ENCODE measurements around the gene YTHDF1.

Gene YTHDF1

DNA sequence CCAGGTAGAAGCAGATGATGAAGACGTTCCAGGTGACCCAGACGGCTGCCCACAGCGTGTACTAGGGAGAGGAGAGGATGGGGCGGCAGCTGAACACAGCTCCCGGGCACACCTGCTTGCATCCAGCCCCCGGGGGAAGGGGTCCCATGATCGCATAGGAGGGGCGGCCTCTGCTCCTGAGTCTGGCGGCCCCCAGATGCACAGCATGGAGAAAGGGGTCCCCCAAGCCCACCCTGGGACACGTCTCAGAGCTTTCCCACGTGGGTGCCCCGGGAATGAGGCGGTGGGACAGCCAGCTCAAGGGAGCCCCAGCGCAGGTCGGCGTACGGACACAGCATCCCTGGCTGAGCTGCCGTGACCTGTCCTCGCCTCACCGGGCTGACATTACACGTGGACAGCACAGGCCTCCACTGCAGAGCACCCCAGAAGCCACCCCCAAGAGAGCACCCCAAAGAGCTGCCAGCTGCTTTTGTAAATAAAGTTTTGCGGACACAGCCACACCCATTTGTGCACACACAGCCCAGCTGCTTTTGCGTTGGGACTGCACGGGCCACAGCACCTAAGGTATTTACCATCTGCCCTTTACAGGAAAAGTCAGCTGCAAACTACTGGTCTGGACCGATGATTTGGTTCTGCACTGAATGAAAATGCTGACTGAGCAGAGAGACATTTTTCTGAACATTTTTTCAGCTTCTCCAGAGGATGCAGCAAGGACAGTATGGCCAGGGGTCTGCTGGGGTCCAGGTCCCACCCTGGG lies 33.1 kb upstream of the YTHDF1 start:
- in situ Hi-C loops (cut with MboI; ENCODE audit: low sequenced_read_pairs) = no loop called here

DNA sequence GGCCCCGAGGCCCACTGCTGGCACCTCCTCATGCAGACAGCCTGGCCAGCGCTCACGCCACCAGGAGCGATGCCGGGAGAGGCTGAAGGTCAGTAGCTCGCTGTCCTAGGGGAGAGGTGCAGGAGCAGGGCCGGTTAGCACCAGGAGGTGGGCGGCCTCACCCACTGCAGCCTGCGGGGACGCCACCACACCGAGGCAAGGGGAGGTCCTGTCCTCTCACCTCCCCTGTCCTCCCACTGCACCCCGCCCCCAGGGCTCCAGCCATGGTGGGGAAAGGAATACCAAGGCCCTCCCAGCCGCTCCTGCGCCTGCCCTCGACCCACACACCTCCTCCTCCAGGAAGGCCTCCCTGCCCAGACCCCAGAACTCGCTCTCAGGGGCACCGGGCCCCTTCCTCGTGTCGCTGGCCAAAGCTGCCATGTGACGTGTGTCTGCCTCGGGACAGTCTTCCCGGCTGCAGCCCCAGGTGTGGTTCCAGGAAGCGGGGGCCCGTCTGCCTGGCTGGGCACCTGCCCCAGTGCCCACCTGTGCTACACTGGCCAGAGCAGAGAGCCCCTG lies 31.8 kb upstream of the YTHDF1 start:
- in situ Hi-C loops (cut with MboI; ENCODE audit: low sequenced_read_pairs) = no loop called here

DNA sequence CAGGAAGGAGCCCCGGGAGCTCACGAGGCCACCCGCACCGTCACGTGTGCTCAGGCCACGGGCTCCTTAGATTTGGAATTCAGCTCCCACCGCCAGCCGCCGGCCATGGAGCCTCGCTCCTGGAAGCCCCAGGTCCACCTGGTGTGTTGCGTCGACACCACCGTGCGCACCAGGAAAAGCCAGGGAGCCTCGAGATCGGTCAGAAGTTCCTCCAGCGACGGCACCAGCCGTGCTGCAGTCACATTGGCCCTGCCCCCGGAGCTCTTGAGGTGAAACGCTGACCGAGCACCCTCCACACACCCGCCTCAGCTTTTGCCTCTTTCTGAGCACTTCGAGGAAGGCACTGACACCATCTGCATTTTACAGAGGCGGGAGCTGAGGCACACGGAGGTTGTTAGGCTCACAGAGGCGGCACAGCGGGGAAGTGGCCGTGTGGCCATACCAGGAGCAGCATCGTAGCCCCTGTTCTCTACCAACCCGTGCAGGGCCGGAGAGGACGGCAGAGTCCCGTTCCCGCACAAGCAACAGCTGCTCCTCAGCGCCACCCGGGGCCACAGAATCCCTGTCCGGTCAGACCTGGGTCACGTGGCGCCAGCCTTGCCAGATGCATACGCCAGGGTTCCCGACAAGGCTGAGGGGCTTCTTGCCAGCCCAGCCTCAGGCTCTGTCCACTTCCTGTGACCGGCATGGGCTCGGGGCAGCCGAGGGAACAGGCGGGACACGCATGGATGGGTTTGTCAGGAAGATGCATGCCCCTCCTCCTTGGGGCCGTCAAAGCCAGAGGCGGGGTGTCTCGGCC lies 30.8 kb upstream of the YTHDF1 start:
- in situ Hi-C loops (cut with MboI; ENCODE audit: low sequenced_read_pairs) = no loop called here

DNA sequence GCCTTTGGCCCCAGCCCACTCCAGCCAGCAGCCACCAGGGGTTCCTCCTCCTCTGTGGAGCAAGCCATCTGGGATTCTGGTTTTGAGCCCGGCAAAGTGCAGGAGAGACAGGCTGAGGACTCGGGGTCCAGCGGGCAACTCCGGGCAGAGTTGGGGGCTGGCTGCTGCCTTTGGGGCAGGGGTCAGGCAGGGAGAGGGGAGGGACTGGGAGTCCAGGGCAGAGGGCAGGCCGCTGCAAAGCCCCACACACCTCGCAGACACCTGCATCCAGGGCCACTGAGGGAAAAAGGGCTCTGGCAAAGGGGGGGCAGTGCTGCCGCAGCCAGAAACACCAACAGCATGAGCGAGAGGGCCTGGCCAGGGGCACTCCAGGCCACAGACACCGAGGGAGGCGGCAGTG lies 28.5 kb upstream of the YTHDF1 start:
- in situ Hi-C loops (cut with MboI; ENCODE audit: low sequenced_read_pairs) = no loop called here

DNA sequence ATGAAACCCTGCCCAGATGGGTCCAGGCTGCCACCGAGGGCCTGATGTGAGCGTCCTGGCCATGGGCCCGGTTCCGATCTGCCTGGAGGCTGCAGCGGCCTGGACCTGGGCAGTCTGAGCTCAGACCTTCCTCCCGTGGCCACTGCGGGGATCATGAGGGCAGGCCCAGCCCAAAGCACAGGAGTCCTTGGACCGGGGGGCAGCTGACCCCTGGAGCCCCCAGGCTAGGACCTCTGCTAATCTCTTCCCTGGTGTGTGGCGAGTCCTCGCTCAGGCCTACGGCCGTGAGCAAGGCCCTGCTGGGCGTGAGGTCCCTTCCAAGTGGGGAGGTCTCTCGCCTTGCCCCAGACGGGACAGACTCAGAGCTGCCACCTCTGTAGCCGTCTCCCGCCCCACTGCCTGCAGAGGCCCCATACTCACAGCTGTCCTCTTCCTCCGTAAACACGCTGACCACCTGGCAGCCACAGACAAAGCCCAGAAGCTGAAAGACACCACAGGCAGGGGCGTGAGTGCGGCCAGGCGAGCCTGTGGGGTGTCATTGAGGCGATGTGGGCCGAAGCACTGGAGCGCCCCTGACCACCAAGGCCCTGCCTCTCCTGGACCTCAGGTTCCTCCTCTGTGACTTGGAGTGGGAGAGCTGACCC lies 27.8 kb upstream of the YTHDF1 start:
- in situ Hi-C loops (cut with MboI; ENCODE audit: low sequenced_read_pairs) = no loop called here

DNA sequence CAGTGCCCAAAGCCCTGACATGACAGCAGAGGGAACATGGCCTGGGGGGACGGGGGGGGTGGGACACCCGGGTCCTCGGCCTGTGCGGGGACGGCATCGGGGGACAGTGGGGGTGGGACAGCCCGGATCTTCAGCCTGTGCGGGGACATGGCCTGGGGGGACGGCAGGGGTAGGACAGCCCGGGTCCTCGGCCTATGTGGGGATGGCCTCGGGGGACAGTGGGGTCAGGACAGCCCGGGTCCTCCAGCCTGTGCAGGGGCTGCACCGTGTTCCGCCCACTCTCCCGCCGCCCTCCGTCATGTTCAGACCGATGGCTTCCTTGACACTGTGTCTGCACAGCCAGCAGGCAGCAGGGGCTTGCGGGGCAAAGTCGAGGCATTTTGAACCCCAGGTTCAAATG lies 26.8 kb upstream of the YTHDF1 start:
- in situ Hi-C loops (cut with MboI; ENCODE audit: low sequenced_read_pairs) = no loop called here

DNA sequence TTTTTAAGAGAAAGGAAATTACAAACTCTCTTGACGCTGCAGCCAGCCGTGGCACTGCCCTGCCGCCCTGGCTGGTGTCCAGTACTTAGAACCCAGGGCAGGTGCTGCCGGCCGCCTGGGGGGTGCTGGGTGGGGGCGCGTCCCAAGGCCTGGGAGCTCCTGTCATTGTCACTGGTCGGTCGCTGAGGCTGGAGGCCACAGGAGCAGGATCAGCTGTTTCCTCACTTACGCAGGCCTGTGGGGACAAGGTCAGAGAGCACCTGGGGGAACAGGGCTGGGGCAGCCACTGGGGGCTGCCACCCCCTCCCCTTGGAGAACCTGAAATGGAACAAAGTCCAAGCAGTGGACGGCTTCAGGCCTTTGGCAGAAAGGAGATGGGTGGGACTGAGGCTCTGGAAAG lies 25.3 kb upstream of the YTHDF1 start:
- in situ Hi-C loops (cut with MboI; ENCODE audit: low sequenced_read_pairs) = no loop called here

DNA sequence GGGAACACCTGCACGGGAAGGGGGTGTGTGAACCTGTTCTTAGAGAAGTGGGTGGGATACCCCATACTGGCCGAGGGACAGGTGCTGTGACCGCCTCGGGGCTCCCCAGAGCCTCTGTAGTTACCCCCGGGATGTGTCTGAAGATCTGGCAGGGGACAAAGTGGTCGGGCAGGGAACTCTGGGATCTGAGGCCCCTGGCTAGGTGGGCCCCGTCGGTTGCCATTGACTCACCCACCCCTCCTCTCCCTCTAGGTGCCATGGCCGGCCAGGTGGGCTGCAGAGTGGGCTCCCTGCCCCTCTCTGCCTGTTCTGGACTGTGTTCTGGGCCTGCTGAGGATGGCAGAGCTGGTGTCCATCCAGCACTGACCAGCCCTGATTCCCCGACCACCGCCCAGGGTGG lies 24.1 kb upstream of the YTHDF1 start:
- in situ Hi-C loops (cut with MboI; ENCODE audit: low sequenced_read_pairs) = no loop called here

DNA sequence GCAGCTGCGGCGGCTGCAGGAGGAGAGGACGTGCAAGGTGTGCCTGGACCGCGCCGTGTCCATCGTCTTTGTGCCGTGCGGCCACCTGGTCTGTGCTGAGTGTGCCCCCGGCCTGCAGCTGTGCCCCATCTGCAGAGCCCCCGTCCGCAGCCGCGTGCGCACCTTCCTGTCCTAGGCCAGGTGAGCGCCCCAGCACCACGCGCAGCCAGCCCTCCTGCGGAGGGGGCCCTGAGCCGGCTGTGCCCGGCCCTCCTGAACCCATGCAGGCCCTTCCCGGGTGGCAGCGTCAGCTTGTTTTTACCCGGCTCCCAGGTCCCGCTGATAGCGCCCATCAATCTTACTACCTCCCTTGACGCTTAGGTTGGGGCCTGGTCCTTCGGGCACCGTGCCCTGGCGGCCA lies 23.5 kb upstream of the YTHDF1 start:
- in situ Hi-C loops (cut with MboI; ENCODE audit: low sequenced_read_pairs) = no loop called here

DNA sequence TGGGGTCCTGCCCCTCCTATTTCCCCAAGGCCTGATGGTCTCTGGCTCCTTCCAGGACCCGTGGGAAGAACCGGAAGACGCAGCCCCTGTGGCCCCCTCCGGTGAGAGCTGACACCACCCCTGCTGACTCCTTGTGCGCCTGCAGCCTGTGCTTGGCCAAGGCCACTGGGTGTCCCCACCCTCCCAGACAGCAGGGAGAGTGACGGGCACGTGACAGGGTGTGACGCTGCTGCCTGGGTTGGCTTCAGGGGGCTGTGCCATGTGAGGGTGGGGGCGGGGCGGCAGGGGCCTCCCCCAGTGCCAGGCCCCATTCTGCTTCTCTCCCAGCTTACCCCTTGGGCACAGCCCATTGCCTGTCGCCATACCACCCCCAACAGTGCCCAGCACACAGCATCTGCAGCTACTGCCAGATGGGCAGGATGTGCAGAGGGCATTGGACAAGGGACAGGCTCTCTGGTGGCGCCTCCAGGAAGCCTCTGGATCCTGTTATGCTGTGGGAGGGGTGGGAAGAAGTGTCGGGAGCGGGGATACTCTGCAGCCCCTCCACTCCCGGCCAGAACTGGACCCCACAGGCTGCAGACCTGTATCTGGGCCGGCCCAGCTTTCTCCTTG lies 22.7 kb upstream of the YTHDF1 start:
- in situ Hi-C loops (cut with MboI; ENCODE audit: low sequenced_read_pairs) = no loop called here

DNA sequence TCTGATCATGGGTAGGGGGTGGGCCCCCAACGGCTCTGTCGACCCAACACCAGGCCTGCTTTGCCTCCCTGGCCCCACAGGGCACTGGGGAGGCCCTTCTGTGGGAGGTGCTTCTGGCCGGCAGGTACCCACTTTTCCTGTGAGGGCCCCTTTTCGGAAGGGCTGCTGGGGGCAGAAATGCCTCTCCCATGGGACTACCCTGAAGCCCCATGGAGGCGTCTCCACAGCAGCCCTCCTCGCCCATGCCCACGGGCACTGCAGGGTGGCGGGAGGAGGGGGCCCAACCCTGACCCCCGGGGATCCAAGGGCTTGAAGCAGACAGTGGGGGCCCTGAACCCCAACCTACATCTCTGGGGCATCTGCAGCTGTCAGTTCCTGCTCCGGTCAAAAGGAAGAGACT lies 22.1 kb upstream of the YTHDF1 start:
- in situ Hi-C loops (cut with MboI; ENCODE audit: low sequenced_read_pairs) = no loop called here

DNA sequence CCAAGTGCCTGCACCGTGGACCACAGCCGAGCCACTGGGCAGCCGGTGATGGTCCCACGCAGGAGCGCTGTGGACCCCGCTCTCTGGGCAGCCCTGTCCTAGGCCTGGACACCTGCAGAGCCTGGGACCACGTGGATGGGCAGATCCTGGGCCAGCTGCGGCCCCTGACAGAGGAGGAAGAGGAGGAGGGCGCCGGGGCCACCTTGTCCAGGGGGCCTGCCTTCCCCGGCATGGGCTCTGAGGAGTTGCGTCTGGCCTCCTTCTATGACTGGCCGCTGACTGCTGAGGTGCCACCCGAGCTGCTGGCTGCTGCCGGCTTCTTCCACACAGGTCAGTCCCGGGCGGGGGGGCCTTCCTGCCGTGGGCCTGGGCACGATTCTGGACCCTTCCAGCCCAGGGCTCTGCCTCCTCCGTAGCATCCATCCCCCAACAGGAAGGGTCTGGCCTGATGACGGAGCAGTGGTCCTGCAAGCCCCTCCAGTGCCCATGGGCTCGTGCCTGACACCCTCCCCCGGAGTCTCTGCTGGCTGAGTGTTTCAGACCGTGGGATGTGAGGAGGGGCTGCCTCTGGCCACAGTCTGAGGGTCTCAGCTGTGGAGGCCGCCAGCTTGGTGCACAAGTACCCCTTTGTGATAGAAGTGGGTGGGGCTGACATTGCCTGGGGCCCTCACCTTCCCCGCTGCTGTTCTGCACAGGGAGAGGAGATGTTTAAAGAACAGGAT lies 20.3 kb upstream of the YTHDF1 start:
- in situ Hi-C loops (cut with MboI; ENCODE audit: low sequenced_read_pairs) = no loop called here

DNA sequence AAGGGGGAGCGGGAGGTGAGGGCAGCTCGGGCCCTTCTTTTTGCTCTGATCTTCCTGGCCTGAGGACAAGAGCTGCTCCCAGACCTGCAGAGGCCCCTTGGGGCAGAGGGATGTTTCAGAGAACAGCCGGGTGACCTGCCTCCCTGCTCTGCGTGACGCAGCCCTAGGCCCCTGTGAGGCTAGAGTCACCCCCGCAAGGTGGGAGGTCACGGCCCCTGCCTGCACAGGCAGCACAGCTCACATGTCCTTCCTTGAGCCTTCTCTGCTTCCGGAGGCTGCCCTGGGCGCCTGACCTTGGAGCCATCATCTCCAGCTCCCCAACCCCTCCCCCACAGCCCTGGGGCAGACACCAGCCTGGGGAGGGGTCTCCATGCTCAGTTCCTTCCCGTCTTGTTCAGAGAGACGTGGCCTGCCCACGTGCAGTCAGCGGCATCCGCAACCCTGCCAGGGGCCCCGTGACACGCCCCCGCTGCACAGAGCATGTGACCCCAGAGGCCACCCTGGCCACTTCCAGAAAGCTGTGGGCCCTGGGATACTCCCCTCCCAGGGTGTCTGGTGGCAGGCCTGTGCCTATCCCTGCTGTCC lies 19.6 kb upstream of the YTHDF1 start, which contains the start of gene BIRC7:
Gene BIRC7 (plus strand): TSS at position 507 of the 585 bp plus-strand sequence. CDS start 192 bp downstream, outside the sequence.
- in situ Hi-C loops (cut with MboI; ENCODE audit: low sequenced_read_pairs) = no loop called here

DNA sequence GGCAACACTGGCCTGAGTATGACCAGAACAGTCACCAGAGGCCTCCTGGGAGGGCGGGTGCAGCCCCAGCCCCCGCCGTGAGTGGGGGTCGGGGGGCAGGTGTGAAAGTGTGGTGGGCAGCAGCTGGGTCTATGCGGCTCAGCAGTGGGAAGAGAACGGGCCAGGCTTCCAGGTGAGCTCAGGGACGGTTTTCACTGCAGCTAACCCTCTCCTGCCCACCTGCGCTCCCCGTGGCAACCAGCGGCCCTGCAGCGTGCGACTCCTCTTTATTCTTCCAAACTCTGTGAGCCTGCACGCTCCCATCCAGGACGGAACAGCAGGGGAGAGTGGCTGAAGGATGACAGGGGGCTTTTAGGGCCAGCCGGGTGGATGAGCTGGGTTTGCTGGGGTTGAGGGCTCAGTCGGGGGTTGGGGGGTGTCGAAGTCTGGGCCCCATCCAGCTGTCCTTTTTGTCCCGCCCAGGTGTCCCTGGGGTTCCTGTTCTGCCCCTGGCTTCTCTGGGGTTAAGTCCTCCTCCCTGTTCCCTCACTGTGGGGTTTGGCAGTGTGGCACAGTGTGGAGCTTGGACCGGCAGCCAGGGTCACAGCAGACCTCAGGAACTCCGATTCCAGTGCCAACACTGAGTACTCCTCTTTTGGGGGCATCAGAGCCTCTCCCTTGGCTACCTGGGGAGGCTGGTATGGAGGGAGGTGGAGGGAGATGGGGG lies 18.9 kb upstream of the YTHDF1 start:
- in situ Hi-C loops (cut with MboI; ENCODE audit: low sequenced_read_pairs) = no loop called here

DNA sequence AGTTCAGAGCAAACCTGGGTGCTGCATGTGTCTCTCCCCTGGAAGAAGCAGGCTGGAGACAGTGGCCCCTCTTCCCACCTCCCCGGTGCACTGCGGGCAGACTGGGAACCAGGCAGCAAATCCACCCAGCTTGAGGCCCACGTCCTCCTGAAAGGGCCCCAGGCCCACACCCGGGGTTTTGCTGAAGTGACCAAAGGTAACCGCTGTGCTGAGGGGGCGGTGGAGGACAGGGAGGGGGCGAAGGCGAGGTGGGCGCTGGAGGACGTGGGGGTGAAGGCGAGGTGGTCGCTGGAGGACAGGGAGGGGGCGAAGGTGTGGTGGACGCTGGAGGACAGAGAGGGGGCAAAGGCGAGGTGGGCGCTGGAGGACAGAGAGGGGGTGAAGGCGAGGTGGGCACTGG lies 18.0 kb upstream of the YTHDF1 start:
- in situ Hi-C loops (cut with MboI; ENCODE audit: low sequenced_read_pairs) = no loop called here

DNA sequence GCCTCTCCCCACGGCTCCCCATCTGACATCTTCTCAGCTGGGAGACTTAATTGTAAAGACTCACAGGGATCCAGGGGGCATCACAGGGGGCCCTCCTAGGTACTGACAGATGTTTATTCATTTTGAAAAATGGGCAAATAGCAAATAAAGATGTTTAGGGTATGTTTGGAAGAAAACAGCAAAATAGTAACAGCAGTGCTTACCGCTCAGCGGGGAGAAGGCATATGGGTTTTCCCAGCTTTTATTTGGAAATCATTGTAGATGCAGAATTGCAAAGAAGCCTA lies 17.1 kb upstream of the YTHDF1 start:
- in situ Hi-C loops (cut with MboI; ENCODE audit: low sequenced_read_pairs) = no loop called here

DNA sequence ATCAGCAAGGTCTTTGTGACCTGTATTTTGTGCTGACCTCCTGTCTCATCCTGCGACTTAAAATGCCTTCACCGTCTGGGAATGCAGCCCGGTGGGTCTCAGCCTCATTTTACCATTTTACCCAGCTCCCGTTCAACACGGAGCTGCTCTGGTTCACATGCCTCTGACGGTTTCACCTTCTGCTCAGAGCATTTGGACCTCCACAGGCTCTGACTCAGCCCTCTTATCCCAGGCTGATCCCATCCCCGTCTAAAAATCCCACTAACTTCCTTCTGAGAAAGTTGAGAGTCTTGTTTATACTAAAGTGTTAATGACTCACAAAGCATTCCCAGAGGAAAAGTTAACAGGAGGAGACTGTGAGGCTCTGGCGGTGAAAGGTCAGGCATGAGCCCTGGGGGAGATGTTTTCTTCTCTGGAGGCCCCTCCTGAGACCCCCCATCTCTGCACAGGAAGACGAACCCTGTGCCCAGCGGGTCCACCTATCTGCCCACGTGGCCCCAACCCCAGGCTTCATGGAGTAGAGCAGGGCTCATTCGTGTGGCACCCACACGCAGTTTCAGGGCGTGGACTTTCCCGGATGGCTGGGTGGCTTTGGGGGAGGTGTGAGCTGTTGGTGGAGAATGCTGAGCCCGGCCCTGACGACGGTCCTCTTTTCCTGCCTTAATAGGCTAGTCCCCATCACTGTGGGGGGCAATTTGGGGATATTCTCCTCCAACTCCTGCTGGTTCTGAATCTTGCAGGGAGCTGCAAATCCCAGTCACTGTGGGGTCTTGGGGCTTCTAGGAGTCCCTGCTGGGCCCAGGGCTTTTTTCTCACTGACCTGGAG lies 16.5 kb upstream of the YTHDF1 start:
- in situ Hi-C loops (cut with MboI; ENCODE audit: low sequenced_read_pairs) = no loop called here

DNA sequence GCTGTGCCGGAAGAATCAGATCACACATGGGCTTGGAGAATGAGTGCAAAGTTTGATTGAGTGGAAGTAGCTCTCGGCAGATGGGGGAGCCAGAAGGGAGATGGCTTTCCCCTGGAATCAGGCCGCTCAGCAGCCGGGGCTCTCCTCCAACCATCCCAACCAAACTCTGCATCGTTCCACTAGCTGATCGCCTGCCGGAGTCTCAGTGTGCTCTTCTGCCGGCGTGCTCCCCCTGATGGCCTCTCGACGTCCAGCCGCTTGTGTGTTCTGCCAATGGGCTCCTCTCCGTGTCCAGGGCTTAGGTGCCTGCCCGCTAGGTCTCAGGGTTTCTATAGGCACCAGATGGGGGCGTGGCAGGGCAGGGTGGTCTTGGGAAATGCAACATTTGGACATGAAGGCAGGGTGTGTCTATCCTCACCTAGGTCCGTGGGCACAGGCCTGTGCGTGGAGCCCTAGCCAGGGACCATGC lies 14.9 kb upstream of the YTHDF1 start:
- in situ Hi-C loops (cut with MboI; ENCODE audit: low sequenced_read_pairs) = no loop called here

DNA sequence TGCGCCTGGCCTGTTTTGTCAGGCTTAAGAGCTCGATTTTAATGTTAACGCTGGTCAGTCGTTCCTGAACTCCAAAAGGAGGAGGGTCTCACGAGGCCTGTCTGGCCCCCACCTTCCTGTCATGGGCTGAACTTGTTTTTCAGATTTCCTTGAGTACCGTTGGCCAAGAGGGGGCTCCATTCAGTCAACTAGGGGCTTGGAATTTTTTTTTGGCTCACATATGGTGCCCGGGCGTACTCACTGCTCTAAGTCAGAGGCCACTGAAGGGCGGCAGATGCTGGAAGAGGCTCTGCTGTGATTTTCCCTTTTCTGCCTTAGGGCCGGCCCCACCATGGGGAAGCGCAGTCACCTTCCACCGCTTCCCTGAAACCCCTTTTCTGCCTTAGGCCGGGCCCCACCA lies 12.9 kb upstream of the YTHDF1 start:
- in situ Hi-C loops (cut with MboI; ENCODE audit: low sequenced_read_pairs) = no loop called here
